Measurements from ENCODE around the gene KLF9.
A peak's percentile ranks its signal among the peaks of the same experiment; 100 is the strongest.

- TF ChIP-seq CTCF (IDR thresholded peaks at IDR 0.05) (no peak), POLR2A (IDR thresholded peaks at IDR 0.05) (peak; percentile 87 to 92)
Measured at GRCh38 chr9:70420441-70421271, 6.2 kb upstream of the KLF9 start.
